ENCODE results near the gene MMP24. TPM values are rescaled to one million over a fixed set of nuclear protein-coding genes. Genes with fewer than 3 reads are reported as not detected.

Gene MMP24
- total RNA-seq, 1 experiment from 2014 or later, result 0.91 TPM

GRCh38 chr20:35317416-35318210, 91.1 kb downstream of the MMP24 start:
- Histone ChIP-seq H3K36me3 (ENCODE audit: low read depth, low read length) (no peaks in the 10 kb centered on the region), H3K27me3 (ENCODE audit: low read length) (no peaks in the 10 kb centered on the region), H3K79me2 (ENCODE audit: low read length) (0 out of 2 replicates have a peak, but pooled peaks cover 8% of the 10 kb centered on the region), H3K4me3 (ENCODE audit: low read length) (no peak overlapping the region), H2AFZ (ENCODE audit: low read length) (no peak overlapping the region), H3K9me2 (replicated peaks; ENCODE audit: low read length) (no peaks in the 10 kb centered on the region), H3K4me2 (ENCODE audit: low read length) (peak overlapping the region; percentile 64), H3K4me1 (ENCODE audit: insufficient read depth, low read length) (peaks cover 73% of the 10 kb centered on the region), H3F3A (ENCODE audit: low read length, unreplicated experiment) (peaks cover 6% of the 10 kb centered on the region), H3K27ac (ENCODE audit: low read length) (peak overlapping the region; percentile 95), H4K20me1 (ENCODE audit: low read length) (no peaks in the 10 kb centered on the region), H3K9me3 (ENCODE audit: low read length) (no peaks in the 10 kb centered on the region), H3K9ac (ENCODE audit: low read length) (peak overlapping the region; percentile 76)
- POLR2A ChIA-PET (ENCODE audit: unreplicated experiment), result interaction anchor here (1.0 to 1.1 kb wide), 2 partner anchors 9 to 40 kb away, joined by 6 to 8 read pairs; partner anchors contain the start of gene MMP24OS
- TF ChIP-seq EZH2phosphoT487 (IDR thresholded peaks at IDR 0.05; ENCODE audit: borderline replicate concordance, low read length) (no peak), EZH2 (IDR thresholded peaks at IDR 0.05; ENCODE audit: low read length, unreplicated experiment) (no peak)
- TF ChIP-seq, protein P1, sequence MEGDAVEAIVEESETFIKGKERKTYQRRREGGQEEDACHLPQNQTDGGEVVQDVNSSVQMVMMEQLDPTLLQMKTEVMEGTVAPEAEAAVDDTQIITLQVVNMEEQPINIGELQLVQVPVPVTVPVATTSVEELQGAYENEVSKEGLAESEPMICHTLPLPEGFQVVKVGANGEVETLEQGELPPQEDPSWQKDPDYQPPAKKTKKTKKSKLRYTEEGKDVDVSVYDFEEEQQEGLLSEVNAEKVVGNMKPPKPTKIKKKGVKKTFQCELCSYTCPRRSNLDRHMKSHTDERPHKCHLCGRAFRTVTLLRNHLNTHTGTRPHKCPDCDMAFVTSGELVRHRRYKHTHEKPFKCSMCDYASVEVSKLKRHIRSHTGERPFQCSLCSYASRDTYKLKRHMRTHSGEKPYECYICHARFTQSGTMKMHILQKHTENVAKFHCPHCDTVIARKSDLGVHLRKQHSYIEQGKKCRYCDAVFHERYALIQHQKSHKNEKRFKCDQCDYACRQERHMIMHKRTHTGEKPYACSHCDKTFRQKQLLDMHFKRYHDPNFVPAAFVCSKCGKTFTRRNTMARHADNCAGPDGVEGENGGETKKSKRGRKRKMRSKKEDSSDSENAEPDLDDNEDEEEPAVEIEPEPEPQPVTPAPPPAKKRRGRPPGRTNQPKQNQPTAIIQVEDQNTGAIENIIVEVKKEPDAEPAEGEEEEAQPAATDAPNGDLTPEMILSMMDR (conservative IDR thresholded peaks at IDR 0.05; ENCODE audit: low read depth, low read length), result no peak
- CTCF ChIA-PET, result interaction anchor here (0.9 to 2.3 kb wide), 3 partner anchors 11 to 14 kb away, joined by 3 to 19 read pairs (median 4); no protein-coding TSS in a partner anchor
- intact Hi-C loops (cut with micrococcal nuclease), result loop anchor here (2.0 kb wide), 1 partner anchor 13 kb away; no protein-coding TSS in a partner anchor
- DNase-seq (no peak), ATAC-seq (no peak)
- no TSS peak for BruUV-seq (replicated peaks)

GRCh38 chr20:35318502-35319157, 92.1 kb downstream of the MMP24 start:
- peak; percentile 66 for ATAC-seq
- intact Hi-C loops (cut with micrococcal nuclease), result loop anchor here (1.0 to 2.0 kb wide), 2 partner anchors 10 to 14 kb away; no protein-coding TSS in a partner anchor
- TSS peak; percentile 86 for BruUV-seq (replicated peaks)

More at GRCh38 chr20:35318502-35319157, 92.1 kb downstream of the MMP24 start:
- ChIA-PET CTCF (interaction anchor here (0.5 to 2.3 kb wide), 5 partner anchors 11 to 174 kb away, joined by 3 to 19 read pairs (median 3); no protein-coding TSS in a partner anchor), POLR2A (ENCODE audit: unreplicated experiment) (interaction anchor here (0.6 to 1.1 kb wide), 3 partner anchors 8 to 41 kb away, joined by 4 to 8 read pairs (median 6); partner anchors contain the start of gene MMP24OS)
- H3K4me1 ChIP-seq (ENCODE audit: insufficient read depth, low read length), result peaks cover 63% of the 10 kb centered on the region
- H3K27ac ChIP-seq (ENCODE audit: low read length), result peak overlapping the region; percentile 95
- no peaks in the 10 kb centered on the region for H4K20me1 ChIP-seq (ENCODE audit: low read length)
- no peaks in the 10 kb centered on the region for H3K9me3 ChIP-seq (ENCODE audit: low read length)
- no peak overlapping the region for H2AFZ ChIP-seq (ENCODE audit: low read length)
- H3K4me3 ChIP-seq (ENCODE audit: low read length), result peak overlapping the region; percentile 20; the same call in 1 of the 2 replicates
- H3K36me3 ChIP-seq (ENCODE audit: low read depth, low read length), result no peaks in the 10 kb centered on the region
- 0 out of 2 replicates have a peak, but pooled peaks cover 8% of the 10 kb centered on the region for H3K79me2 ChIP-seq (ENCODE audit: low read length)
- no peaks in the 10 kb centered on the region for H3K9me2 ChIP-seq (replicated peaks; ENCODE audit: low read length)
- H3K27me3 ChIP-seq (ENCODE audit: low read length), result no peaks in the 10 kb centered on the region
- peak overlapping the region; percentile 64 for H3K4me2 ChIP-seq (ENCODE audit: low read length)
- peaks cover 3% of the 10 kb centered on the region for H3F3A ChIP-seq (ENCODE audit: low read length, unreplicated experiment)
- peak; percentile 99 for DNase-seq
- H3K9ac ChIP-seq (ENCODE audit: low read length), result peak overlapping the region; percentile 76
- TF ChIP-seq EZH2 (IDR thresholded peaks at IDR 0.05; ENCODE audit: low read length, unreplicated experiment) (no peak), EZH2phosphoT487 (IDR thresholded peaks at IDR 0.05; ENCODE audit: borderline replicate concordance, low read length) (no peak)
- TF ChIP-seq, protein P1 (conservative IDR thresholded peaks at IDR 0.05; ENCODE audit: low read depth, low read length), result no peak

Data from PC-3 (cell line).